ENCODE data around the gene CCDC8. TPM values are rescaled to one million over a fixed set of nuclear protein-coding genes. Genes with fewer than 3 reads are reported as not detected.
"Not testable (repeated sequence)": the region's sequence is repeated elsewhere in the genome, so short reads cannot be mapped to it uniquely, and the experiment has no call there.

CCDC8 gene
- total RNA-seq, 2 experiments from 2014 or later = not detected

GRCh38 chr19:46376241-46377153, 36.9 kb downstream of the CCDC8 start:
- Mint-ChIP-seq H3K9me3 (no peaks in the 10 kb centered on the region), H3K4me3 (no peak overlapping the region), H3K36me3 (ENCODE audit: low read depth) (peaks cover 41% of the 10 kb centered on the region), H3K27ac (no peak overlapping the region), H3K4me1 (ENCODE audit: low read depth) (peaks cover 14% of the 10 kb centered on the region), H3K27me3 (no peaks in the 10 kb centered on the region)
- ATAC-seq (no peak), DNase-seq (no peak)
- TF ChIP-seq, protein P1, sequence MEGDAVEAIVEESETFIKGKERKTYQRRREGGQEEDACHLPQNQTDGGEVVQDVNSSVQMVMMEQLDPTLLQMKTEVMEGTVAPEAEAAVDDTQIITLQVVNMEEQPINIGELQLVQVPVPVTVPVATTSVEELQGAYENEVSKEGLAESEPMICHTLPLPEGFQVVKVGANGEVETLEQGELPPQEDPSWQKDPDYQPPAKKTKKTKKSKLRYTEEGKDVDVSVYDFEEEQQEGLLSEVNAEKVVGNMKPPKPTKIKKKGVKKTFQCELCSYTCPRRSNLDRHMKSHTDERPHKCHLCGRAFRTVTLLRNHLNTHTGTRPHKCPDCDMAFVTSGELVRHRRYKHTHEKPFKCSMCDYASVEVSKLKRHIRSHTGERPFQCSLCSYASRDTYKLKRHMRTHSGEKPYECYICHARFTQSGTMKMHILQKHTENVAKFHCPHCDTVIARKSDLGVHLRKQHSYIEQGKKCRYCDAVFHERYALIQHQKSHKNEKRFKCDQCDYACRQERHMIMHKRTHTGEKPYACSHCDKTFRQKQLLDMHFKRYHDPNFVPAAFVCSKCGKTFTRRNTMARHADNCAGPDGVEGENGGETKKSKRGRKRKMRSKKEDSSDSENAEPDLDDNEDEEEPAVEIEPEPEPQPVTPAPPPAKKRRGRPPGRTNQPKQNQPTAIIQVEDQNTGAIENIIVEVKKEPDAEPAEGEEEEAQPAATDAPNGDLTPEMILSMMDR (IDR thresholded peaks at IDR 0.05) = no peak
- ChIA-PET POLR2A (no interaction called here), CTCF (interaction anchor here (2.3 kb wide), 1 partner anchor 19 kb away, joined by 8 read pairs; no protein-coding TSS in a partner anchor)
- intact Hi-C loops (cut with micrococcal nuclease) = no loop called here

GRCh38 chr19:46375476-46376067, 37.8 kb downstream of the CCDC8 start:
- DNase-seq; H3K27ac Mint-ChIP-seq; H3K27me3 Mint-ChIP-seq; H3K4me3 Mint-ChIP-seq; CTCF ChIA-PET; H3K9me3 Mint-ChIP-seq; POLR2A ChIA-PET; intact Hi-C loops (cut with micrococcal nuclease); ATAC-seq: not testable (repeated sequence)
- peaks cover 23% of the 10 kb centered on the region for H3K4me1 Mint-ChIP-seq (ENCODE audit: low read depth)
- H3K36me3 Mint-ChIP-seq (ENCODE audit: low read depth) = peaks cover 36% of the 10 kb centered on the region

DNA sequence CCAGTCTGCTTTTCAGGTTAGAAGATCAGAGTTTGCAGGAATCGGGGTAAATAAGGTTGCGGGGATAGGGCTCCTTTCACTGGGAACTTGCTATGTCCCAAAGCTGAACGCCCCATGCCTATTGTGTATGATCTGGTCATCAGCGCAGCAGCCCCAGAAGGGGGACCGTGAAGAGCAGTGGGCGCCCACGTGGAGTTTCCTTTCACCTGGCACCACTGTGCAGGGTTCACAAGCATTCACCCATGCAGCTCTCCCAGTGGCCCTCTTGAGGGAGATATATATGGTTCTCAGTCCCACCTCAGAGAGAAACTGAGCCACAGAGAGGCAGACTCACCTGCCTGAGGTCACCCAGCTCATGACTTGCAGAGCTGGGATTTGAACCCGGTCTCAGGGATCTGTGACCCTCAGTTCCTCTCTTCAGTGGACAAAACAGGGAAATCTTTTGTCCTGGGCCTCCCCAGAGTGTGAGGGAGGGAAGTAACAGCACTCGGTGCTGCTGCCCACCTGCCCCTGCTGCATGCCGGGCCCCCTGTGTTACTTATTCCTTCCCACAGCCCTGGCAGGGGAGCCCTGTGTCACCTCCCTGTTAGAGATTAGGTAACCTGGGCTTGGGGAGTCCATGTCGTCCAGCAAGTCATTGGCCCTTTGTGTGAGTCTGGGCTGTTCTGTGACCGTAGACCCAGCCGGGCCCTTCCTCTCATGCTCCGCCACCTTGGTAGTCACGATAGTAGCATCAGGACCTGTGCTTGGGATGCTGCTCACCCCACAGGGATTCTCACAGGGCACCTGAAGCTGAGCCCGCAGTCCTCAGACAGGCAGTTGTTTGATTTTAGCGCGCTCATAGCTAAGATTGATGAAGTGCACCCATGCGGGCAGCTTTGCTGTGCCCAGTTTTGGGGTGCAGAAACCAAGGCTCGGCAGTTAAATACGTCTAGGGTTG, 38.6 kb downstream of the CCDC8 start:
- POLR2A ChIA-PET = no interaction called here

GRCh38 chr19:46373491-46374359, 39.6 kb downstream of the CCDC8 start:
- Mint-ChIP-seq H3K27ac (no peak overlapping the region), H3K9me3 (no peaks in the 10 kb centered on the region), H3K36me3 (ENCODE audit: low read depth) (peaks cover 26% of the 10 kb centered on the region), H3K27me3 (no peaks in the 10 kb centered on the region), H3K4me3 (no peak overlapping the region), H3K4me1 (ENCODE audit: low read depth) (peaks cover 30% of the 10 kb centered on the region)
- ChIA-PET POLR2A (interaction anchor here (1.1 kb wide), 1 partner anchor 10 kb away, joined by 3 read pairs; no protein-coding TSS in a partner anchor), CTCF (no interaction called here)
- TF ChIP-seq, protein P1 (IDR thresholded peaks at IDR 0.05) = no peak
- no peak for ATAC-seq
- DNase-seq = no peak
- intact Hi-C loops (cut with micrococcal nuclease) = no loop called here

More for the DNA sequence above, 38.6 kb downstream of the CCDC8 start:
- DNase-seq = no peak
- no peak overlapping the region for H3K27ac Mint-ChIP-seq
- CTCF ChIA-PET = interaction anchor here (0.6 kb wide), 1 partner anchor 29 kb away, joined by 5 read pairs; no protein-coding TSS in a partner anchor
- H3K36me3 Mint-ChIP-seq (ENCODE audit: low read depth) = peaks cover 32% of the 10 kb centered on the region
- no peaks in the 10 kb centered on the region for H3K9me3 Mint-ChIP-seq
- no peak overlapping the region for H3K4me3 Mint-ChIP-seq
- TF ChIP-seq, protein P1 (IDR thresholded peaks at IDR 0.05) = no peak
- H3K27me3 Mint-ChIP-seq = no peaks in the 10 kb centered on the region
- peaks cover 22% of the 10 kb centered on the region for H3K4me1 Mint-ChIP-seq (ENCODE audit: low read depth)
- ATAC-seq = no peak
- intact Hi-C loops (cut with micrococcal nuclease) = no loop called here

Measured in activated CD8-positive, alpha-beta T cell treated with anti-CD3 and anti-CD28 coated beads for 36 hours (primary cell).